Measurements from ENCODE around the gene ACOT12.

- no peak for TF ChIP-seq CTCF (conservative IDR thresholded peaks at IDR 0.05; ENCODE audit: low read depth, low read length)
- TF ChIP-seq EZH2phosphoT487 (IDR thresholded peaks at IDR 0.05; ENCODE audit: borderline replicate concordance, low read length), result no peak
Observed at GRCh38 chr5:81397176-81397575, 3.2 kb upstream of the ACOT12 start.

All from PC-3 (cell line).